ENCODE data around the gene TBXAS1. TPM values are rescaled to one million over a fixed set of nuclear protein-coding genes. Genes with fewer than 3 reads are reported as not detected.

The TBXAS1 gene
- total RNA-seq, 1 donor from 2014 or later, result 3.5 TPM

GRCh38 chr7:140062528-140063299, 233.7 kb downstream of the TBXAS1 start, which contains the start of gene PARP12:
Gene PARP12, minus strand, starts transcription at chr7:140062951. Its CDS starts 104 bp downstream, at chr7:140062847.
- Mint-ChIP-seq H3K4me1 (peaks cover 48% of the 10 kb centered on the region), H3K27me3 (peaks cover 2% of the 10 kb centered on the region), H3K36me3 (ENCODE audit: low read depth) (peaks cover 33% of the 10 kb centered on the region), H3K4me3 (peak within 1 kb of the TSS; percentile 83), H3K9me3 (peaks cover 25% of the 10 kb centered on the region), H3K27ac (peak within 1 kb of the TSS; percentile 94)
- intact Hi-C loops (cut with micrococcal nuclease), result loop anchor here (1.0 to 5.0 kb wide), 7 partner anchors 113 to 830 kb away; partner anchors contain the start of genes MKRN1, RAB19 and UBN2
- DNase-seq, result peak; percentile 97

- intact Hi-C loops (cut with micrococcal nuclease), result no loop called here
Measured at GRCh38 chr7:140067052-140067451, 238.0 kb downstream of the TBXAS1 start.

DNA sequence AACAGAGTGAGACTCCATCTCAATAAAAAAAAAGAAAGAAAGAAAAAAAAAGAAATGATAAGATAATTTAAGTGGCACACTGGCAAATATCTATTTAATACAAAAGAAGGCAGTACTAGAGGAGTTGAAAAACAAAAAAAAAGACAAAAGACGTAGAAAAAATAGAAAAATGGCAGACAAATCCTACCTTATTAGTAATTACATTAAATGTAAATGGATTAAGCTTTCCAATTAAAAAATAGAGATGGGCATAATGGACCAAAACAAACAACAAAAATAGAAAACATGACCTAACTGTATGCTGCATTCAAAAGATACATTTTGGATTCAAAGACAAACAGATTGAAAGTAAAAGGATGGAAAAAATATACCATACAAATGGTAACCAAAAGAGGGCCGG, 239.0 kb downstream of the TBXAS1 start:
- Mint-ChIP-seq H3K27me3 (peaks cover 10% of the 10 kb centered on the region), H3K36me3 (ENCODE audit: low read depth) (peaks cover 17% of the 10 kb centered on the region), H3K4me3 (no peak overlapping the region), H3K4me1 (peaks cover 15% of the 10 kb centered on the region), H3K9me3 (peaks cover 30% of the 10 kb centered on the region), H3K27ac (no peak overlapping the region)
- DNase-seq, result no peak
- intact Hi-C loops (cut with micrococcal nuclease), result no loop called here

More at GRCh38 chr7:140067052-140067451, 238.0 kb downstream of the TBXAS1 start:
- Mint-ChIP-seq H3K4me3 (no peak overlapping the region), H3K27ac (no peak overlapping the region), H3K27me3 (peaks cover 6% of the 10 kb centered on the region), H3K9me3 (peaks cover 30% of the 10 kb centered on the region), H3K4me1 (peaks cover 15% of the 10 kb centered on the region), H3K36me3 (ENCODE audit: low read depth) (peaks cover 17% of the 10 kb centered on the region)
- DNase-seq, result no peak

DNA sequence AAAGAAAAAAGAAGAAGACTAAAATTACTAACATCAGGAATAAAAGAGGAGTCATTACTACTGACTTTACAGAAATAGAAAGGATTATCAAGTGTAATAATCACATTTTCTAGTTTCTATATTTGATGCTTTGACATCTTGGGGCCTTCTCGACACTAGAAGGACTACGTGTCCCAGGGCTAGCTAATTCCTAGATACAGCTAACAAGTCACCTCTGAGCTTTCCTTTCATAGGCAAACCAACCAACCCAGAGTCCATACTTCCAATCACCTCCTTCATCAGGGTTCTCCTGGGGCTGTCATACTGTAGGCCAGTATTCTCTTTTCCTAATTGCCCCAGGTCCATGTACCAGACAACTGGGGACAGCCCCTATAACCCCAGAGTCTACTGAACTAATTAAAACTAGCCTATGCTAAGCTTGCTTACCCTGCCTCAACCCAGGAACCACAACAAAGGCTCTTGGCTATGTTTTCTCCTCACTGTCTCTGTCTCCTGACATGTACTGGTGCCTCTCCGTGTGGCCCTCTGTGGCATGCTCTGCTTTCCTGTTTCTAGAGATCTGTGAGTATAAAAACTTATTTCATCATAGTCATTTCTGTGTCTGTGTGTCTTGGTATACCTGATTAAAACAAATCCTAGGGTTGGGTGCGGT, 240.4 kb downstream of the TBXAS1 start:
- Mint-ChIP-seq H3K36me3 (ENCODE audit: low read depth) (peaks cover 16% of the 10 kb centered on the region), H3K9me3 (peaks cover 30% of the 10 kb centered on the region), H3K4me1 (peaks cover 6% of the 10 kb centered on the region), H3K4me3 (no peak overlapping the region), H3K27ac (no peak overlapping the region), H3K27me3 (peaks cover 14% of the 10 kb centered on the region)
- intact Hi-C loops (cut with micrococcal nuclease), result no loop called here
- no peak for DNase-seq

Other genes starting within 250 kb of the TBXAS1 start
- 23.9 and 26.1 TPM in 2 replicates for gene HIPK2, start 51.3 kb upstream of the TBXAS1 start, total RNA-seq
- gene PARP12, start 233.7 kb downstream of the TBXAS1 start, total RNA-seq, result 53.3 and 55.9 TPM in 2 replicates

Measured in activated CD4-positive, alpha-beta T cell treated with anti-CD3 and anti-CD28 coated beads, Interleukin-2, amount 10 ng/mL, durations not matched to agents 24 days and 14 days (primary cell).